WTC11 (cell line): Measurements from ENCODE around the gene GBA2. TPM values are rescaled to one million over a fixed set of nuclear protein-coding genes. Genes with fewer than 3 reads are reported as not detected.

Experiments used
- ATAC-seq: fragments of 200-7000 bp; cut with Tn5 transposase; 2 replicates; pipeline ENCODE4 v1.10.0; 2021; ENCODE audit warnings: mild to moderate bottlenecking, moderate library complexity
- CTCF ChIA-PET: fragments of 300-600 bp; sonication (Branson Sonifier 250); formaldehyde crosslinking; loops from one replicate; lab custom pipeline; 2021; ENCODE audit warnings: antibody characterized with exemption; lab: Charles Lee
- POLR2A ChIA-PET: fragments of 350-600 bp; sonication (Branson Sonifier 250); formaldehyde crosslinking; loops from one replicate; lab custom pipeline; 2021; ENCODE audit warnings: antibody characterized with exemption; lab: Charles Lee
- DNase-seq: peaks from one replicate; pipeline ENCODE4 v3.0.0; 2021; ENCODE audit warnings: low spot score
- H3K27ac Mint-ChIP-seq: 2 replicates; pipeline ENCODE4 v1.8.0; 2021; ENCODE audit warnings: mixed read lengths
- H3K27me3 Mint-ChIP-seq: 2 replicates; pipeline ENCODE4 v1.8.0; 2021; ENCODE audit warnings: low read depth, mild to moderate bottlenecking, moderate library complexity, mixed read lengths
- H3K36me3 Mint-ChIP-seq: 2 replicates; pipeline ENCODE4 v1.8.0; 2021; ENCODE audit warnings: mixed read lengths
- H3K4me1 Mint-ChIP-seq: 2 replicates; pipeline ENCODE4 v1.8.0; 2022; ENCODE audit warnings: mixed read lengths
- H3K4me3 Mint-ChIP-seq: 2 replicates; pipeline ENCODE4 v1.8.0; 2021; ENCODE audit warnings: mild to moderate bottlenecking, moderate library complexity, mixed read lengths
- H3K9me3 Mint-ChIP-seq: 2 replicates; pipeline ENCODE4 v1.8.0; 2021; ENCODE audit warnings: mixed read lengths
- FOXK1 ChIP-seq: sonication (generic); formaldehyde crosslinking; IDR thresholded peaks from 2 replicates; pipeline ENCODE4 v1.8.0; 2022; ENCODE audit warnings: mild to moderate bottlenecking, moderate library complexity, missing genetic modification reagents
- NFYB ChIP-seq: sonication (generic); formaldehyde crosslinking; conservative IDR thresholded peaks from 2 replicates; pipeline ENCODE4 v1.8.0; 2022; ENCODE audit warnings: low read depth, missing genetic modification reagents
- OVOL2 ChIP-seq: fragments of 250-450 bp; sonication (Bioruptor Pico); IDR thresholded peaks from 2 replicates; pipeline ENCODE4 v1.9.0; 2021; ENCODE audit warnings: mild to moderate bottlenecking, borderline replicate concordance
- SMAD3 ChIP-seq: sonication (generic); formaldehyde crosslinking; IDR thresholded peaks from 2 replicates; pipeline ENCODE4 v1.8.0; 2022; ENCODE audit warnings: missing genetic modification reagents, mild to moderate bottlenecking, borderline replicate concordance
- SP1 ChIP-seq: sonication (generic); formaldehyde crosslinking; conservative IDR thresholded peaks from 2 replicates; pipeline ENCODE4 v1.8.1; 2022; ENCODE audit warnings: missing genetic modification reagents
- ZNF121 ChIP-seq: sonication (generic); formaldehyde crosslinking; IDR thresholded peaks from 2 replicates; pipeline ENCODE4 v1.8.0; 2023; ENCODE audit warnings: missing genetic modification reagents
- ZNF317 ChIP-seq: sonication (generic); formaldehyde crosslinking; IDR thresholded peaks from 2 replicates; pipeline ENCODE4 v1.8.1; 2023; ENCODE audit warnings: low read depth, mild to moderate bottlenecking, moderate library complexity, missing genetic modification reagents, borderline replicate concordance
- total RNA-seq: library from RNA; stranded (reverse); gene quantifications from 3 replicates; pipeline ENCODE4 v1.2.3, GENCODE V29; 2021
- TF ChIP-seq, protein P1 (sequence below): sonication (generic); formaldehyde crosslinking; IDR thresholded peaks from 2 replicates; pipeline ENCODE4 v1.8.0; 2022; ENCODE audit warnings: mild to moderate bottlenecking, missing genetic modification reagents
- TF ChIP-seq, protein P2 (sequence below): sonication (generic); formaldehyde crosslinking; IDR thresholded peaks from 2 replicates; pipeline ENCODE4 v1.8.0; 2022; ENCODE audit warnings: mild to moderate bottlenecking, missing genetic modification reagents
- TF ChIP-seq, protein P3 (sequence below): sonication (generic); formaldehyde crosslinking; IDR thresholded peaks from 2 replicates; pipeline ENCODE4 v1.8.1; 2023; ENCODE audit warnings: mild to moderate bottlenecking, missing genetic modification reagents, moderate library complexity
- TF ChIP-seq, protein P4 (sequence below): sonication (generic); formaldehyde crosslinking; conservative IDR thresholded peaks from 2 replicates; pipeline ENCODE4 v1.8.1; 2022; ENCODE audit warnings: mild to moderate bottlenecking, missing genetic modification reagents
- TF ChIP-seq, protein P5 (sequence below): fragments of 250-450 bp; sonication (Bioruptor Pico); IDR thresholded peaks from 2 replicates; pipeline ENCODE4 v1.9.0; 2021; ENCODE audit warnings: mild to moderate bottlenecking, borderline replicate concordance
- TF ChIP-seq, protein P6 (sequence below): fragments of 200-600 bp; IDR thresholded peaks from 2 replicates; pipeline ENCODE4 v1.8.0; 2022; ENCODE audit warnings: antibody characterized with exemption

The GBA2 gene
- total RNA-seq, 1 experiment from 2014 or later: 104 TPM

DNA sequence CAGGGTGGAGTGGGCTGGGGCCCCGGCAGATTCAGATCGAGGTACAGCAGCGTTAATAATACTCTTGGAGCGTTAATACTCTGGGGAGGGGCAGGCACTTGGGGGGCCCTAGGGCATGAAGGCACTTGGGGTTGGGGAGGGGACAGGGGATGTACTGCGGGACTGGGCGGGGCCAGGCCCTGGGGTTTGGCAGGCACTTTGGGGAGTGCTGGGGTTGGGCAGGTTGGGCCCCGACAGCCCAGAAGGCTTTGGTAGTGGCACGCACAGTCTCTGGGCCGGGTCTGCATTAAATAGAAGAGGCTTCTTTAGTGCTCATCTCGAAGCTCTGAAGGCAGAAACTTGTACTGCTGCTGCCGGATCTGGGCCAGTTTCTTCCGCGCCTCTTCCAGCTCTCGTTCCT is 51.5 kb downstream of the GBA2 start (continued):
- TF ChIP-seq, protein P1, sequence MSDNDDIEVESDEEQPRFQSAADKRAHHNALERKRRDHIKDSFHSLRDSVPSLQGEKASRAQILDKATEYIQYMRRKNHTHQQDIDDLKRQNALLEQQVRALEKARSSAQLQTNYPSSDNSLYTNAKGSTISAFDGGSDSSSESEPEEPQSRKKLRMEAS (CRISPR knock-in tag): no peak
- TF ChIP-seq ZNF121 (no peak), SP1 (no peak), ZNF317 (CRISPR knock-in tag) (no peak), FOXK1 (CRISPR knock-in tag) (no peak), SMAD3 (CRISPR knock-in tag) (no peak), NFYB (CRISPR knock-in tag) (no peak)
- TF ChIP-seq, protein P2, sequence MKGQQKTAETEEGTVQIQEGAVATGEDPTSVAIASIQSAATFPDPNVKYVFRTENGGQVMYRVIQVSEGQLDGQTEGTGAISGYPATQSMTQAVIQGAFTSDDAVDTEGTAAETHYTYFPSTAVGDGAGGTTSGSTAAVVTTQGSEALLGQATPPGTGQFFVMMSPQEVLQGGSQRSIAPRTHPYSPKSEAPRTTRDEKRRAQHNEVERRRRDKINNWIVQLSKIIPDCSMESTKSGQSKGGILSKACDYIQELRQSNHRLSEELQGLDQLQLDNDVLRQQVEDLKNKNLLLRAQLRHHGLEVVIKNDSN (CRISPR knock-in tag): no peak
- TF ChIP-seq, protein P3, sequence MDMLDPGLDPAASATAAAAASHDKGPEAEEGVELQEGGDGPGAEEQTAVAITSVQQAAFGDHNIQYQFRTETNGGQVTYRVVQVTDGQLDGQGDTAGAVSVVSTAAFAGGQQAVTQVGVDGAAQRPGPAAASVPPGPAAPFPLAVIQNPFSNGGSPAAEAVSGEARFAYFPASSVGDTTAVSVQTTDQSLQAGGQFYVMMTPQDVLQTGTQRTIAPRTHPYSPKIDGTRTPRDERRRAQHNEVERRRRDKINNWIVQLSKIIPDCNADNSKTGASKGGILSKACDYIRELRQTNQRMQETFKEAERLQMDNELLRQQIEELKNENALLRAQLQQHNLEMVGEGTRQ (CRISPR knock-in tag): no peak
- TF ChIP-seq, protein P4, sequence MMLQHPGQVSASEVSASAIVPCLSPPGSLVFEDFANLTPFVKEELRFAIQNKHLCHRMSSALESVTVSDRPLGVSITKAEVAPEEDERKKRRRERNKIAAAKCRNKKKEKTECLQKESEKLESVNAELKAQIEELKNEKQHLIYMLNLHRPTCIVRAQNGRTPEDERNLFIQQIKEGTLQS (CRISPR knock-in tag): no peak

DNA sequence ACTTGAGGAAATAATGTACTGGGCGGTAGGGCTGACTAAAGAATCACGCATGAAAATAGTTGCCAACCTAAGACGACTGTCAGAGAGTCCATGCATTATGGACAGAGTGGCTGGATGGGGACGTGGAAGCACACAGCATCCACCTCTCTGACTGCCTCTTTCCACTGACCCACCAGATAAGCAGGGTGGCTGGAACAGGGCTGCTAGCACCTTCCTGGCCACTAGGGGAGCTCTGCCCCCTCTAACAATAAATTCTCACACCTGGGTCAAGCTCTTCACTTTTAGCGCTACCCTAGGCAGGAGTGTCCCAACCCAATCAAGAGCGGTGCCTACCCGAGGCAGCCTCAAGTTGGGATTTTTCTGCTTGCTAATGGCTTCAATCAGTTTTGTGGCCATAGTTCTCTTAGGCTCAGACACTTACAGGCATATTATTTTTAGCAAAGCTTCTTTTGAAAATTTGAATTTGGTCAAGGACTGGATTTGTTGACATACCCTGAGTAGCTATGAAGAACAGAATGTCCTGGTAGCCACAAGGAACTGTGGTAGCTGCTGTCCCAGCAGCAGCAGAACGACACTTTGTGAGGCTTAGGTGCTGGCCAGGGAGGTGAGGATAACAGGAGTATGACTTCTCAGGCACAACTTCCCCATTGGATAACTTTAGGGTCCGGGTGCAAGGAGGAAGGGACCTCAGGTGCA is 52.4 kb downstream of the GBA2 start:
- H3K4me3 Mint-ChIP-seq: no peak overlapping the region
- H3K4me1 Mint-ChIP-seq: peaks cover 4% of the 10 kb centered on the region
- peaks cover 12% of the 10 kb centered on the region for H3K36me3 Mint-ChIP-seq
- no peaks in the 10 kb centered on the region for H3K9me3 Mint-ChIP-seq
- POLR2A ChIA-PET: interaction anchor here (0.6 to 1.7 kb wide), 8 partner anchors 10 to 94 kb away, joined by 3 to 10 read pairs (median 4); partner anchors contain the start of genes ARHGEF39, CREB3 and TLN1
- CTCF ChIA-PET: interaction anchor here (0.6 to 6.8 kb wide), 51 partner anchors 9 to 625 kb away, joined by 3 to 127 read pairs (median 4); partner anchors contain the start of genes ARHGEF39, CCDC107, CREB3 and GBA2
- peak; percentile 81 for DNase-seq
- TF ChIP-seq, protein P5, sequence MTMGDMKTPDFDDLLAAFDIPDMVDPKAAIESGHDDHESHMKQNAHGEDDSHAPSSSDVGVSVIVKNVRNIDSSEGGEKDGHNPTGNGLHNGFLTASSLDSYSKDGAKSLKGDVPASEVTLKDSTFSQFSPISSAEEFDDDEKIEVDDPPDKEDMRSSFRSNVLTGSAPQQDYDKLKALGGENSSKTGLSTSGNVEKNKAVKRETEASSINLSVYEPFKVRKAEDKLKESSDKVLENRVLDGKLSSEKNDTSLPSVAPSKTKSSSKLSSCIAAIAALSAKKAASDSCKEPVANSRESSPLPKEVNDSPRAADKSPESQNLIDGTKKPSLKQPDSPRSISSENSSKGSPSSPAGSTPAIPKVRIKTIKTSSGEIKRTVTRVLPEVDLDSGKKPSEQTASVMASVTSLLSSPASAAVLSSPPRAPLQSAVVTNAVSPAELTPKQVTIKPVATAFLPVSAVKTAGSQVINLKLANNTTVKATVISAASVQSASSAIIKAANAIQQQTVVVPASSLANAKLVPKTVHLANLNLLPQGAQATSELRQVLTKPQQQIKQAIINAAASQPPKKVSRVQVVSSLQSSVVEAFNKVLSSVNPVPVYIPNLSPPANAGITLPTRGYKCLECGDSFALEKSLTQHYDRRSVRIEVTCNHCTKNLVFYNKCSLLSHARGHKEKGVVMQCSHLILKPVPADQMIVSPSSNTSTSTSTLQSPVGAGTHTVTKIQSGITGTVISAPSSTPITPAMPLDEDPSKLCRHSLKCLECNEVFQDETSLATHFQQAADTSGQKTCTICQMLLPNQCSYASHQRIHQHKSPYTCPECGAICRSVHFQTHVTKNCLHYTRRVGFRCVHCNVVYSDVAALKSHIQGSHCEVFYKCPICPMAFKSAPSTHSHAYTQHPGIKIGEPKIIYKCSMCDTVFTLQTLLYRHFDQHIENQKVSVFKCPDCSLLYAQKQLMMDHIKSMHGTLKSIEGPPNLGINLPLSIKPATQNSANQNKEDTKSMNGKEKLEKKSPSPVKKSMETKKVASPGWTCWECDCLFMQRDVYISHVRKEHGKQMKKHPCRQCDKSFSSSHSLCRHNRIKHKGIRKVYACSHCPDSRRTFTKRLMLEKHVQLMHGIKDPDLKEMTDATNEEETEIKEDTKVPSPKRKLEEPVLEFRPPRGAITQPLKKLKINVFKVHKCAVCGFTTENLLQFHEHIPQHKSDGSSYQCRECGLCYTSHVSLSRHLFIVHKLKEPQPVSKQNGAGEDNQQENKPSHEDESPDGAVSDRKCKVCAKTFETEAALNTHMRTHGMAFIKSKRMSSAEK (CRISPR knock-in tag): no peak
- TF ChIP-seq OVOL2 (CRISPR knock-in tag): no peak
- TF ChIP-seq, protein P6, sequence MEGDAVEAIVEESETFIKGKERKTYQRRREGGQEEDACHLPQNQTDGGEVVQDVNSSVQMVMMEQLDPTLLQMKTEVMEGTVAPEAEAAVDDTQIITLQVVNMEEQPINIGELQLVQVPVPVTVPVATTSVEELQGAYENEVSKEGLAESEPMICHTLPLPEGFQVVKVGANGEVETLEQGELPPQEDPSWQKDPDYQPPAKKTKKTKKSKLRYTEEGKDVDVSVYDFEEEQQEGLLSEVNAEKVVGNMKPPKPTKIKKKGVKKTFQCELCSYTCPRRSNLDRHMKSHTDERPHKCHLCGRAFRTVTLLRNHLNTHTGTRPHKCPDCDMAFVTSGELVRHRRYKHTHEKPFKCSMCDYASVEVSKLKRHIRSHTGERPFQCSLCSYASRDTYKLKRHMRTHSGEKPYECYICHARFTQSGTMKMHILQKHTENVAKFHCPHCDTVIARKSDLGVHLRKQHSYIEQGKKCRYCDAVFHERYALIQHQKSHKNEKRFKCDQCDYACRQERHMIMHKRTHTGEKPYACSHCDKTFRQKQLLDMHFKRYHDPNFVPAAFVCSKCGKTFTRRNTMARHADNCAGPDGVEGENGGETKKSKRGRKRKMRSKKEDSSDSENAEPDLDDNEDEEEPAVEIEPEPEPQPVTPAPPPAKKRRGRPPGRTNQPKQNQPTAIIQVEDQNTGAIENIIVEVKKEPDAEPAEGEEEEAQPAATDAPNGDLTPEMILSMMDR: peak; percentile 85
- TF ChIP-seq, all 79 proteins: peak for 1
- Mint-ChIP-seq H3K27ac (0 out of 2 replicates have a peak overlapping the region, but pooled peaks have one; percentile 72), H3K27me3 (no peaks in the 10 kb centered on the region)
- ATAC-seq: peak; percentile 97
